C1 segment of cervical spinal cord (tissue), 14 donors: Measurements from ENCODE around the gene RNF34.
A peak's percentile ranks its signal among the peaks of the same experiment; 100 is the strongest.

Experiments
- DNase-seq, 14 donors: peaks; one replicate each; lab custom pipeline; 2025; lab: John Stamatoyannopoulos, UW

Gene RNF34

GRCh38 chr12:121438905-121439304 lies 39.0 kb downstream of the RNF34 start:
- DNase-seq = peak in 8 of 14 donors; percentile 22 to 59 (median 48)

GRCh38 chr12:121439715-121440114 lies 39.8 kb downstream of the RNF34 start:
- no peak for DNase-seq

GRCh38 chr12:121440768-121441167 lies 40.9 kb downstream of the RNF34 start:
- DNase-seq = no peak

DNA sequence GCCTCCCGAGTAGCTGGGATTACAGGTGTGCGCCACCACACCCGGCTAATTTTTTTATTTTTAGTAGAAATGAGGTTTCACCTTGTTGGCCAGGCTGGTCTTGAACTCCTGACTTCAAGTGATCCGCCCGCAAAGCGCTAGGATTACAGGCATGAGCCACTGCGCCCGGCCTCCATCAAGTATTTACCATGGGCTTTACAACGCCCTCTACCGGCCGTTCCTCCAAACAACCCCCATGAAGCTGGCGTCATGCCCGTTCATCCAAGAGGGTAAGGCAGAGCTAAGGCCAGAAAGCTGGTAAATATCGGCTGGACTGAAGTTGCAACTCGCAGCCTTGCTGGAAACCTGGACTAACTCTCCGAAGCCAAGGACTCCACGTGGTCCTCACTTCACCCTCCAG lies 41.6 kb downstream of the RNF34 start:
- DNase-seq = no peak

DNA sequence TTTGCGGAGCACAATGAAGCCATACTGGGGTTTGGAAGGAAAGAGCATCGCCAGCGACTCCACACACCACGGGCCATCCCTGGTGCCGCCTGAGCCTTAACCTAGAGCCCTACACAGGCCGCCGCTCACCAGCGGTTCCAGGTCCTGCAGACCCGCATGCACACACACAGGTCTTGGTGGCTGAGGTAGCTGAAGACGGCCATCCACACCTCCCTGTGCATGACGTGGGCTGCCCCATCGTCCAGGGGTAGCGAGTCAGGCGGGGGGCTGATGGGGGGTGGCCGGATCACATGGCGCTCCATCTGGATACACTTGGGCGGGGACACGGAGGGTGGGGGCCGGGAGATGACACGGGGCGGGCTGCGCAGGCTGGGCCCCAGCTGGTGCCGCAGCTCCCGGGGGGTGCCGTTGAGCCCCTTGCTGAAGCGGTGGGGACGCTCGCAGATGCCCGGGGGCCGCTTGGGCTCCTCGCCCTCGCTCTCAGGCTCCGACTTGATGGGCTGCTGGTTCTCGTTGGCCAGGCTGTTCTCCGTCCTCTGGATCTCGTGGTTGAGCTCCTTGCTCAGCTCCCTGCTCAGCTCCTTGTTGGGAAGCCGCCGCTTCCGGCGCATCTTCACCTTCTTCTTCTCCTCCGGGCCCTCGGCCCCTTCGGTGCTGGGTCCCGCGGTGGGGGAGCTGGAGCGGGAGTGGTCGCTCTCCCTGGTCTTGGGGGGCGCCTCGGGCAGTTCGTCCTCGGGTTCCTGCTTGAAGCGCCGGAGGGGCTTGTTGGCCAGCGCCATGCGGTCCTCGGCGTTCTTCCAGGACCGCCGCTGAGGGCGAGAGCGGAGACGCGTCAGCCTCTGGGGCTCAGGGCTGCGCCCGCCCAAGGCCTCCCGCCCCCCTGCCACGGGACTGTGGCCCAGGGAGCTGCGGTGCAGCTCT lies 42.4 kb downstream of the RNF34 start:
- DNase-seq = no peak

DNA sequence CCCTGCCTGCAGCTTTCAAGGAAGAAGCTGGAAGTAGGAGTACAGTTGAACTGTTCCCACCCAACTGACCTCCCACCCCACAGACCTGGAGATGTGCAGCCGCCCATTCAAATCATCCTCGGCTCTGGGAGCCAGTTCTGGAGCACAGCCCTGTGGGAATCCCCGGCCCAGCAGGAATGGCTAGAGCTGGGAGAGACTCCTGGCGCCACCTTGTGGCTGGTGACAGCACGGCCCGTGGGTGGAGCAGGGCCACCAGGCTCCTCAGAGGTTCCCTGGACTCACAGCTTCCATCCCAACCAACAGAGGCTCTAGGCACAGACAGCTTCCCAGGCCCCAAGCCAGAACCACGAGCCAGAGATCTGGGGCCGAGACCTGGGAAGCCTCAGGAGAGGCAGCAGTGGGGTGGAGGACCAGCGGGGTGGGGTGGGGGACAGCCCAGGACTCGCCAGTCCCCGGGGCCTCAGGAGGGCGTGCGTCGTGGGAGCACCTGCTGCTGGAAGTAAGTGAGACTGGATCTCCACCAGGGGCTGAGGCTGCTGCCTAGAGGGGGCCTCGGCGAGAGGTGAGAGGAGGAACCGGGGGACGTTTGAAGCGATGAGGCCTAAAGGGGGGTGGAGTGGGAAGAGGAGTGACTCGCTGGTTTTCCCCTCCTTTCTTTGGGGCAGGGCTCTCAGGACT lies 43.4 kb downstream of the RNF34 start:
- DNase-seq = peak in 13 of 14 donors; percentile 32 to 86 (median 68)

DNA sequence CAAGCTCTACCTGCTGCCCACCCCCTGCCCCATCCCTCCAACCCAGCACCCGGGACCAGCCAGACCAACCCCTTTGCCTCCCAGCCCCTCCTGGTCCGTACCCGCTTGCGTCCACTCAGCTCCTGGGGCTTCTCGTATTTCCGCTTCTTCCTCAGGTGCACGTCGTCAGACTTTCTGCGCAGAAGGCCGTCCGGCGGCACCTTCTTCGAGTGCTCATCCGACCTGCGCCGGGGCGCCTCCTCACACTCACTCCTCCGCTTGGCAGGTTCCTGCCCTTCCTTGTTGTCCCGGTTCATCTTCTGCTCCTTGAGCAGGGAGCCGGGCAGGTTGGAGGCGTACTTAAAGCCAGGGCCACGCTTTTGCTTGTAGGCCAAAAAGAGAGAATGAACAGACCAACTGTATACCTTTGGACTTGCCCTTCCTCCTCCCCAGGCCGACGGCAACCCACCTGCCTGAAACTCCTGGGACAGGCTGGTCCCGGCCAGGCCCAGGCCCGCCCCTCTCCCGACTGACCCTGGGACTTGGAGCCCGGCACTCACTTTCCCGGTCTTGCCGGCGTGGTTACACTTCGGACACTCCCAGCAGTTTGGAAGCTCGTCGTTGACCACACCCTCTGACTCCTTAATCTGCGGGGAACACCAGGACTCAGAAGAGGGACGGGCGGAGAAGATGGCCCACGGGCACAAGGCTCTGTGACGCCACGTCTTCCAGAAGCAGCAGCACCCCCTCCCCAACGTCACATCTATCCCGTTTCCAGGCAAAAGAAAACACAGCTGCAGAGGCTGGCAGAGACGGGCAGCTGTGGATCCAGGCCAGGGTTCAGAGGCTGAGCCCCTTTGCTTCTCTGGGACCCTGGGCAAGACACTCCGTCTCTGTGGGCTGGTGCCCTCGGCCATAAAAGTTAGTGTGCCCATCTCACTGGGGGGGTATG lies 44.3 kb downstream of the RNF34 start:
- peak in 3 of 14 donors; percentile 17 to 57 (median 45) for DNase-seq

- DNase-seq = peak in 2 of 14 donors; percentile 36 to 45
These were observed 44.9 kb downstream of the RNF34 start for GRCh38 chr12:121444842-121445202.

- DNase-seq = no peak
These were observed 46.8 kb downstream of the RNF34 start for GRCh38 chr12:121446750-121447149.

GRCh38 chr12:121448771-121449315 lies 48.9 kb downstream of the RNF34 start:
- no peak for DNase-seq

GRCh38 chr12:121451961-121452339 lies 52.0 kb downstream of the RNF34 start:
- DNase-seq = no peak

GRCh38 chr12:121452340-121452984 lies 52.5 kb downstream of the RNF34 start:
- DNase-seq = no peak

DNA sequence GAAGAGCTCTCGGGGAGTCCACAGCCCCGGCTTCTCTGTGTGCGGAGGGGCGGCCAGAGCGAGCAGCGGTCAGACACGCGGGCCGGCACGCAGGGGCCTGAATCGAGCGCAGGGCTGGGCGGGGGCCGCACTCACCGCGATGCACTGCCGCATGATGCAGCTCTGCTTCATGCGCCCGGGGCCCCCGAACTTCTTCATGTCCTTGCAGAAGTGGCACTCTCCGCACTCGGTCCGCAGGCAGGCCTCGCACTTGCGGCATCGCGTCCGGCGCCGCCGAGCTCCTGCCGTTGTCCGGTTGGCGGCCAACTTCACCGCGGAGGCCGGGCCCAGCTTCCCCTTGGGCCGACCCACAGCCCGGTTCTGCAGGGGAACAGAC lies 53.1 kb downstream of the RNF34 start:
- DNase-seq = no peak

- no peak for DNase-seq
These were observed 53.7 kb downstream of the RNF34 start for GRCh38 chr12:121453629-121454028.

- no peak for DNase-seq
These were observed 55.0 kb downstream of the RNF34 start for GRCh38 chr12:121454921-121455320.

DNA sequence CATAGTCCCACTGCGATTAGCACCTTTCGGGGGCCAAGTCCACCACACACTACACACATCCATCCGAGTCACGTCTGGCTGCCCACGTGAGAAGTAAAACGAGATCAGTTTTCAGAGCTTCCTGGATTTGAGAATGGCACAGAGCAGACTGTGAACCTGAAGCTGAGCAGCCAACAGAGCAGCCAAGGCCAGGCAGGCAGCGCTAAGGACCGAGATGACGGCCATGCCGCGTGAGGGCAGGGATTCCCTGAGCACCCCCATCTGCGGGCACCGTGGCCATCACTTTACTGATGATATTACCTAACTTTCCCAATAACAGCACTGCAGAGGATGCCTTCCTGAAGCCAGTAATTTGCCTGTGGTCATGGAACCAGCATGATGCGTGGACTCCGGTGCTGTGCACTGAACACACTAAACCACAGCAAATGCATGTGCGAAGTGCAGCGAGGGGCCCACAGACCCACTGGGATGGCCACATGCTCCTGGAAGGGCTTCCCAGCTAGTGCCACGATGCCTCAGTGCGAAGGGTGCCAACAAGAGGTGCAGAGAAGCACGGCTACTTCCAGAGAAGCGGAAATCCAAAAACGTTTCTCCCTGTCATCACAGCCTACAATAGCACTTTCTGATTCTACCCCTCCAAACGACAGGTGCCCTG lies 56.0 kb downstream of the RNF34 start:
- DNase-seq = no peak

DNA sequence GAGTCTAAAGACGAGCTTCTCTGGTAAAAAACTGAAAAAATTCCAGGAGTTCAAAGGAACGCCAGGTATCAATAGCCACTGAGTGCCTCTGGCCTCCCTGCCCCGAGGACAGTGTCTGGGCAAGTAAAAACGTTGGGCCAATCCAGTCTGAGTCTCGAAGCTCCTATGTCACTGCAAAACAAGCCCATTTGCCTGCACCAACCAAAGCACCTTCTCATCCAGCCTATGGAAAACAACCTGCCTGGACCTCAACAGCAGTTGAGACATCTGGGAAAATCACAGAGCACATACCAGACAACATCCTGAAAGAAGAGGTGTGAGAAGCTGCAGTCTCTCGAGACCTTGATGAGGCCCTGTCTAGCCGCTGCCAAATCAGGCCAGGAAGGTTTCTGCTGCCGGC lies 56.6 kb downstream of the RNF34 start:
- DNase-seq = no peak

GRCh38 chr12:121461048-121461447 lies 61.1 kb downstream of the RNF34 start:
- DNase-seq = peak in 2 of 14 donors; percentile 9 to 34

DNA sequence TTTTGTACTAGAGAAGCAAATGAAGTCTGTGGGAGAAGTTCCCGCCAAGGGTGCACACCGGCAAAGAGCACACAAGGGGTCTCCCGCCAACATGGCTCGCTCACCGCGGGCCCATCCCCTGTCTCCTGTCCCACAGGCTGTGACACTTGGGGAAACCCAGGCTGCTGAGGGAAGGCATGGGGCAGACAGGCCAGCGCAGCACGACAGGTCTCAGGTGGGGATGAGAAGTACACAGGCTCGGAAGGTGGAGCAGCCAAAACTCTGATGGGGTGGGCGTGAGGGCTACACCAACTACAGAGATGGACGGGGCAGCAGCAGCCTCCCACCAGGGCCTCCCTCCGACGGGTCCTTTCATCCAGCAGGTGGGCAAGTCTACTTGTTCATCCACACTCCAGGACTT lies 64.4 kb downstream of the RNF34 start:
- DNase-seq = no peak
